Endothelial cell of umbilical vein (primary cell): ENCODE data around the gene AREG. TPM values are rescaled to one million over a fixed set of nuclear protein-coding genes. Genes with fewer than 3 reads are reported as not detected.
"Not testable (repeated sequence)": the region's sequence is repeated elsewhere in the genome, so short reads cannot be mapped to it uniquely, and the experiment has no call there.

Experiments
- BruUV-seq: library from RNA; stranded (reverse); fragments of 400-500 nt; replicated peaks from 2 replicates; lab custom pipeline; 2021; lab: Mats Ljungman, UMichigan
- CTCF ChIA-PET: fragments of 300-600, 350-600 bp; sonication (Branson Sonifier 250); formaldehyde crosslinking; loops from one replicate; lab custom pipeline; 2021; ENCODE audit warnings: antibody characterized with exemption, inconsistent platforms; lab: Charles Lee
- POLR2A ChIA-PET: fragments of 300-600, 350-600 bp; sonication (Branson Sonifier 250); formaldehyde crosslinking; loops from one replicate; lab custom pipeline; 2021; ENCODE audit warnings: antibody characterized with exemption, inconsistent platforms; lab: Charles Lee
- DNase-seq: peaks from one replicate; pipeline ENCODE4 v3.0.0-alpha.2; 2011; ENCODE audit warnings: low read depth, low spot score
- FAIRE-seq: peaks from 2 replicates; lab custom pipeline; 2011; peaks lifted over from hg19 to GRCh38; lab: Jason Lieb, UNC
- H2AFZ ChIP-seq: 2 replicates; pipeline ENCODE4 v1.6.0; 2012; ENCODE audit warnings: low read depth, low read length, control low read depth, inconsistent platforms
- H3K27ac ChIP-seq: 2 replicates; pipeline ENCODE4 v1.5.1; 2011; ENCODE audit warnings: low read depth, mild to moderate bottlenecking, control low read depth, low read length, moderate library complexity; ENCODE audit not compliant: insufficient read depth
- H3K27me3 ChIP-seq, 2 experiments: 2 replicates each; pipeline versions ENCODE4 v1.6.0 to v1.6.1; 2011; ENCODE audit warnings: low read length in 2 of 2, mixed read lengths in 1 of 2; ENCODE audit not compliant: control insufficient read depth in 2 of 2, insufficient read depth in 2 of 2
- H3K36me3 ChIP-seq, 2 experiments: 2 replicates in 1 of 2; 3 replicates in 1 of 2; pipeline ENCODE4 v1.5.1; 2011; ENCODE audit warnings: low read length in 2 of 2, mild to moderate bottlenecking in 1 of 2, moderate library complexity in 1 of 2; ENCODE audit not compliant: control insufficient read depth in 2 of 2, insufficient read depth in 2 of 2; ENCODE audit errors: extremely low read depth in 1 of 2
- H3K4me1 ChIP-seq: 3 replicates; pipeline ENCODE4 v1.5.1; 2011; ENCODE audit warnings: mild to moderate bottlenecking, low read length; ENCODE audit not compliant: control insufficient read depth, insufficient read depth; ENCODE audit errors: extremely low read depth
- H3K4me2 ChIP-seq: 2 replicates; pipeline ENCODE4 v1.6.1; 2011; ENCODE audit warnings: low read length, control low read depth, mixed read lengths; ENCODE audit not compliant: insufficient read depth
- H3K4me3 ChIP-seq, 3 experiments: fragments of 200-600 bp in 1 of 3; sonication (generic), shearing (Covaris generic) in 1 of 3; replicated peaks in 1 of 3; 2 replicates each; pipeline ENCODE4 v1.5.1; 2011 to 2016; ENCODE audit warnings: control low read depth in 3 of 3, low read length in 3 of 3, mild to moderate bottlenecking in 2 of 3, inconsistent platforms in 1 of 3, low read depth in 1 of 3, moderate library complexity in 1 of 3; ENCODE audit not compliant: insufficient read depth in 1 of 3
- H3K79me2 ChIP-seq: 2 replicates; pipeline ENCODE4 v1.6.0; 2012; ENCODE audit warnings: low read length, inconsistent platforms; ENCODE audit not compliant: control insufficient read depth, insufficient read depth
- H3K9ac ChIP-seq: replicated peaks from 2 replicates; pipeline ENCODE3; 2011; ENCODE audit warnings: low read length, control low read depth; ENCODE audit not compliant: insufficient read depth; ENCODE audit errors: extremely low read depth
- H3K9me1 ChIP-seq: replicated peaks from 3 replicates; pipeline ENCODE4 v1.6.0; 2011; ENCODE audit warnings: mild to moderate bottlenecking, low read length; ENCODE audit not compliant: control insufficient read depth, insufficient read depth; ENCODE audit errors: extremely low read depth
- H3K9me3 ChIP-seq: replicated peaks from 2 replicates; pipeline ENCODE4 v1.5.1; 2012; ENCODE audit warnings: low read length, inconsistent platforms; ENCODE audit not compliant: control insufficient read depth, insufficient read depth
- H4K20me1 ChIP-seq: replicated peaks from 2 replicates; pipeline ENCODE3; 2011; ENCODE audit warnings: mild to moderate bottlenecking, low read length; ENCODE audit not compliant: control insufficient read depth, insufficient read depth; ENCODE audit errors: extremely low read depth
- CTCF ChIP-seq, 2 donors: IDR thresholded peaks; 1 replicate in 1 of 2; 2 replicates in 1 of 2; pipeline ENCODE4 v1.5.1; 2011; ENCODE audit warnings: low read length in 2 of 2, mild to moderate bottlenecking in 2 of 2, moderate library complexity in 2 of 2, control low read depth in 1 of 2, inconsistent platforms in 1 of 2, low read depth in 1 of 2; ENCODE audit not compliant: insufficient read depth in 1 of 2; ENCODE audit errors: extremely low read depth in 1 of 2
- EZH2 ChIP-seq: IDR thresholded peaks from 2 replicates; pipeline ENCODE4 v1.6.1; 2012; ENCODE audit warnings: borderline replicate concordance, low read depth, mild to moderate bottlenecking, moderate library complexity, low read length, inconsistent platforms; ENCODE audit not compliant: severe bottlenecking
- FOS ChIP-seq: IDR thresholded peaks from 2 replicates; pipeline ENCODE4 v1.6.1; 2011; ENCODE audit warnings: mild to moderate bottlenecking, low read length, moderate library complexity, borderline replicate concordance; ENCODE audit not compliant: insufficient read depth
- GATA2 ChIP-seq: IDR thresholded peaks from 2 replicates; pipeline ENCODE4 v1.7.0; 2011; ENCODE audit warnings: low read depth, mild to moderate bottlenecking, moderate library complexity, mixed read lengths, low read length; ENCODE audit not compliant: insufficient read length, insufficient read depth
- MAX ChIP-seq: IDR thresholded peaks from 2 replicates; pipeline ENCODE4 v1.6.1; 2011; ENCODE audit not compliant: insufficient read depth, insufficient read length
- MYC ChIP-seq: IDR thresholded peaks from one replicate; pipeline ENCODE4 v1.6.1; 2011; ENCODE audit warnings: mild to moderate bottlenecking, low read depth, low read length
- POLR2A ChIP-seq: IDR thresholded peaks from 2 replicates; pipeline ENCODE4 v1.6.1; 2012; ENCODE audit warnings: low read depth, mild to moderate bottlenecking, control low read depth, low read length
- POLR2AphosphoS5 ChIP-seq: IDR thresholded peaks from 2 replicates; pipeline ENCODE4 v1.6.1; 2012; ENCODE audit warnings: low read depth, mild to moderate bottlenecking, control low read depth, low read length, moderate library complexity; ENCODE audit not compliant: insufficient read depth
- dilution Hi-C: fragments of 300-500 bp; cut with MboI; formaldehyde crosslinking; loops from one replicate; pipeline ENCODE4 v1.15.0; 2019; ENCODE audit warnings: low sequenced_read_pairs; ENCODE audit not compliant: extremely low pct_ligation_motif_present
- intact Hi-C: fragments of 100-400 bp; cut with micrococcal nuclease; formaldehyde crosslinking; loops from one replicate; pipeline ENCODE4 v1.10.0; 2022
- polyA plus RNA-seq, 4 experiments: library from polyadenylated mRNA; depleted of rRNA in 3 of 4; stranded (reverse) in 3 of 4; unstranded in 1 of 4; fragments of >200 nt; gene quantifications; 2 replicates each; pipeline versions ENCODE4 v1.2.1 to v1.2.3, GENCODE V29; 2011 to 2012; ENCODE audit warnings: missing spikeins in 1 of 4
- total RNA-seq: library from RNA; stranded (reverse); gene quantifications from 2 replicates; pipeline ENCODE4 v1.2.3, GENCODE V29; 2021

The AREG gene
- total and polyA plus RNA-seq, 2 donors (not counting 3 experiments of a cell fraction or from before 2014, with no cell fraction given) = 0.17 to 0.55 TPM

GRCh38 chr4:74397748-74398426 is 47.0 kb upstream of the AREG start:
- H3K4me2 ChIP-seq = peak overlapping the region; percentile 58
- ChIA-PET CTCF (interaction anchor here (0.8 to 1.4 kb wide), 2 partner anchors 48 to 278 kb away, joined by 3 read pairs; no protein-coding TSS in a partner anchor), POLR2A (no interaction called here)
- H3K27ac ChIP-seq = no peak overlapping the region
- intact Hi-C loops = no loop called here
- dilution Hi-C loops = loop anchor here (25.0 kb wide), 1 partner anchor 139 kb away; no protein-coding TSS in a partner anchor
- peak overlapping the region; percentile 42 for H2AFZ ChIP-seq
- H4K20me1 ChIP-seq = no peaks in the 10 kb centered on the region
- TF ChIP-seq MYC (no peak), MAX (no peak), POLR2AphosphoS5 (no peak), EZH2 (no peak), CTCF (IDR thresholded peaks at IDR 0.05; ENCODE audit: extremely low read depth in 1 of 2, insufficient read depth in 1 of 2, low read depth in 1 of 2, low read length in 2 of 2) (no peak), GATA2 (no peak), FOS (no peak), POLR2A (no peak)
- no peaks in the 10 kb centered on the region for H3K9me3 ChIP-seq
- DNase-seq (peak; percentile 30), FAIRE-seq (no peak)
- no peaks in the 10 kb centered on the region for H3K79me2 ChIP-seq
- no peaks in the 10 kb centered on the region for H3K9me1 ChIP-seq
- no peaks in the 10 kb centered on the region for H3K36me3 ChIP-seq
- peaks cover 5% of the 10 kb centered on the region for H3K4me1 ChIP-seq
- H3K4me3 ChIP-seq = peak overlapping the region in 1 of 3 experiments; percentile 42
- peak overlapping the region; percentile 38 for H3K9ac ChIP-seq
- H3K27me3 ChIP-seq = no peaks in the 10 kb centered on the region
- BruUV-seq = no TSS peak

- H3K9me1 ChIP-seq, H3K27me3 ChIP-seq, DNase-seq, H2AFZ ChIP-seq, FAIRE-seq, H3K9ac ChIP-seq, H4K20me1 ChIP-seq, BruUV-seq, intact Hi-C loops, H3K36me3 ChIP-seq, H3K4me3 ChIP-seq, H3K4me2 ChIP-seq, POLR2A ChIA-PET, H3K9me3 ChIP-seq, H3K27ac ChIP-seq, H3K4me1 ChIP-seq, H3K79me2 ChIP-seq: not testable (repeated sequence)
- CTCF ChIA-PET = interaction anchor here (1.8 to 3.5 kb wide), 2 partner anchors 11 to 132 kb away, joined by 4 to 9 read pairs; no protein-coding TSS in a partner anchor
- dilution Hi-C loops = loop anchor here (25.0 kb wide), 1 partner anchor 138 kb away; no protein-coding TSS in a partner anchor
Observed at GRCh38 chr4:74398894-74399589, 45.9 kb upstream of the AREG start.
